SHP77 treated with DMSO at 0.1 percent for 48 hours (cell line): ENCODE data around the gene NXN.
"Not testable (repeated sequence)": the region's sequence is repeated elsewhere in the genome, so short reads cannot be mapped to it uniquely, and the experiment has no call there.

Source experiments
- DNase-seq: peaks from one replicate; lab custom pipeline; 2025; lab: John Stamatoyannopoulos, UW

NXN gene

GRCh38 chr17:829614-830013 lies 150.0 kb downstream of the NXN start:
- not testable (repeated sequence) for DNase-seq

DNA sequence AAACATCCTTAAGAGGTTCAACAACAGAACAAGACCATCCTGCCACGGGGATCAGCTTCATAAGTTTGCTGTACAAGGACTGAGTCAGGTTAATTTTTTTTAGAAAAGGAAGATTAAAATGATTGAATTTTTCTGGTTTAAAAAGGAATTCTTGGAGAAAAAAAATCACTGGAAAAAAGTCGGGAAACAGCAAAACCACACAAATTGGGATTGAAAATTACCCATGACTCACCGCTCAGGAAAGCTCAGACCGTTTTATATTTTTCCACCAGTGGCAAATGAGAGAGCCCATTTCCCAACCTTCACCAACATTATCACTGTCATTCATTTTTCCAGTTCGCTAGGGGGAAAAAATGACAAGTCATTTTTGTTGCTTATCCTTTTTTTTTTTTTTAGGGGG lies 150.8 kb downstream of the NXN start:
- DNase-seq: no peak

- DNase-seq: no peak
Observed at GRCh38 chr17:826778-827177, 152.8 kb downstream of the NXN start.

- no peak for DNase-seq
Observed at GRCh38 chr17:825216-825615, 154.4 kb downstream of the NXN start.

DNA sequence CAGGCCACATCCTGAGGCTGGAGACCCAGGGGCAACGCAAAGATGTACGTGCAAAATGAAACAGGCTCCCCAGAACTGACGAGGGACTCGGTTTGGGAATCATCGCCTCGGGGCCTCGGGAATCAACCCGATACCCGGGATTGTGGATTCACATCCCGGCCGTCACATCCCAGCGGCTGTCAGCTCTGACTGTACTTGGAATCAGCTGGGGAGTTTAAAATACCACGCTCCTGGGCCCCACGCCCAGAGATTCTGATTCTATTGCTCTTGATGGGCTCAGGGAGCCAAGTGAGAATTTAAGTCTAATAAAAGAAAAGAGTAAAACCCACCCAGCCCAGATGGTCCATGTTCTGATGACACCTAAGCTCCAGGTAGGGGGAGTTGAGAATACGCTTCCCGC lies 155.2 kb downstream of the NXN start:
- DNase-seq: no peak

GRCh38 chr17:823501-823902 lies 156.1 kb downstream of the NXN start:
- DNase-seq: no peak

DNA sequence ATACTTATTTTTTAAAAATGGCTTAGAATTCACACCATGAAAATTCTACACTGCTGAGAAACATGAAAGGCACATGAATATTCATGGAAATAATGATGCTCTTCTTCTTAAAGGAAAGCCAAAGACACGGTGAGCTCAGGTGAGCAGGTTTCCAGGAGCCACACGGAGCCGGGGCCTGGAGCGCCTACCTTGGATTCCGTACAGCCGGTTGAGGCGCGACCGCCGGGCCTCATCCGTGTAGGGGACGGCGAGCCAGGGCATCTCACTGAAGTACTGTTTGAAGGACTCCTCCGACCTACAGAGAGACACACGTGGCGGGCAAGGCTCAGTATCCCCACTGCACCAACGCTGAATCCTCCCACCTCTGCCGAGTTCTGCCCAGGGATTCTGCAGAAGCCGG lies 160.3 kb downstream of the NXN start:
- no peak for DNase-seq

- DNase-seq: no peak
Observed at GRCh38 chr17:814371-814770, 165.2 kb downstream of the NXN start.

- no peak for DNase-seq
Observed at GRCh38 chr17:812638-813204, 166.9 kb downstream of the NXN start.

DNA sequence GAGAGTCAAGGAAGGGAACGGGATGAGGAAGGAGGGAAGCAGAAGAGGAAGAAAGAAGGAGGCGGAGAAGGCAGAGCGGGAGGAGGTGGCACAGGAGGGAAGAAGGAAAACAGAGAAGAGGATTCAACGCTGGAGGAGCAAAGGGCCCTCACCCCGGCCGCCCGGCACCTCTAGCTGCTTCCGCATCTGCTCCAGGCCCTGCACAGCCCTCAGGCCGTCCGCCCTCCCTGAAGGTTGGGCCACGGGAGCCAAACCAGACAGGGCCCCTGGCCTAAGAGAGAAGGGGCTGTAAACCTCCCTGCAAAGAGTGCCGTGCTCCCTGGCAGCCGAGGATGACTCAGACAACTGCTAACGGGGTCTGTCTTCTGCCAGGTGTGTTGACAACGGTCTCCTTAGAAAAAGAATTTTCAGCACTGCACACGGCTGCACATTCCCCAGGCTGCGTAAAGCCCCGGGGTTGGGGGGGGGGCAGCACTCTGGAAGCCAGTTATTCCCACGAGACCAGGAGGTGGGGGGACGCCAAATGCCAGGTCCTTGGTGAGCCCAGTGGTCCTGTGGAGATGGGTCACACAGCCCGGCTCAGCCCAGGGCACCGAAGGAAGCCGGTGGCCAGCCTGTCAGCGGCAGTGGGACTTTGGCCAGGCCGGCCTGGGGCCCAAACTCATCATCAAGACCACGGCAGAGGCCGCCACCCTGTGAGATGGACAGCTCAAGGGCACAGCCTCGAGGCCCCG lies 168.4 kb downstream of the NXN start:
- no peak for DNase-seq

GRCh38 chr17:807523-808294 lies 171.9 kb downstream of the NXN start:
- no peak for DNase-seq

GRCh38 chr17:806781-807522 lies 172.6 kb downstream of the NXN start:
- DNase-seq: no peak

DNA sequence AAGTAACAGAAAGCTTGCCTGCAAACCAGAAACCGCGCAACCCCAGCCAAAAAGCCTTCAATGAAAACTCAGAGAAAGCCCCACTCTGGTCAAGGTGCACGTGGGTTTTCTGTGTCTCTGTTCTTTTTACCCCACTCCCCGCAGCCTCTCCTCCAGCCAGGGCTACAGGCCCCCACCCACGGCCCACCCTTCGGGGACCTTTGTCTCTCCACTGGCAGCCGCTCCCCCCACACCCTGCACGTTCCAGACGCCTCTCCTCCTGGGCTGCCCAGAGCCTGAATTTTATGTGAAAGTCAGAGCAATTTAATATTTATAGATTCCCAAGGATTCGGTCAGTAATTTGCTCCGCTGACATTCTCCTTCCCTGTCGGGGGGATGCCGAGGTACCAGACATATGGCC lies 173.2 kb downstream of the NXN start:
- no peak for DNase-seq

DNA sequence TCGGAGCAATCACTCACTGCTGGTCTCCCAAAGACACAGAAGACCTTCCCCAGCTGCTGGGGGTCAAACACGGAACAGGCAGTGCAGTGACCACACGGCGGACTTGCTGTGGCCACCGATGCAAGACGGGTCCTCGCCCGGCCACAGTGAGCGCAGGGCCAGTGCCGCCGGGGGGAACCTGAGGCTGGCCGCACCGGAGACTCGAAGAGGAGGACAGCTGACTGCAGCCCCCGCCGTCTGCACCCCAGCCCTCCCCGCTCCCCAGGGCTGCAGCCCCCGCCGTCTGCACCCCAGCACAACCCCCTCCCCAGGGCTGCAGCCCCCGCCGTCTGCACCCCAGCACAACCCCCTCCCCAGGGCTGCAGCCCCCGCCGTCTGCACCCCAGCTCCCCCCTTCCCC lies 173.7 kb downstream of the NXN start:
- DNase-seq: not testable (repeated sequence)

DNA sequence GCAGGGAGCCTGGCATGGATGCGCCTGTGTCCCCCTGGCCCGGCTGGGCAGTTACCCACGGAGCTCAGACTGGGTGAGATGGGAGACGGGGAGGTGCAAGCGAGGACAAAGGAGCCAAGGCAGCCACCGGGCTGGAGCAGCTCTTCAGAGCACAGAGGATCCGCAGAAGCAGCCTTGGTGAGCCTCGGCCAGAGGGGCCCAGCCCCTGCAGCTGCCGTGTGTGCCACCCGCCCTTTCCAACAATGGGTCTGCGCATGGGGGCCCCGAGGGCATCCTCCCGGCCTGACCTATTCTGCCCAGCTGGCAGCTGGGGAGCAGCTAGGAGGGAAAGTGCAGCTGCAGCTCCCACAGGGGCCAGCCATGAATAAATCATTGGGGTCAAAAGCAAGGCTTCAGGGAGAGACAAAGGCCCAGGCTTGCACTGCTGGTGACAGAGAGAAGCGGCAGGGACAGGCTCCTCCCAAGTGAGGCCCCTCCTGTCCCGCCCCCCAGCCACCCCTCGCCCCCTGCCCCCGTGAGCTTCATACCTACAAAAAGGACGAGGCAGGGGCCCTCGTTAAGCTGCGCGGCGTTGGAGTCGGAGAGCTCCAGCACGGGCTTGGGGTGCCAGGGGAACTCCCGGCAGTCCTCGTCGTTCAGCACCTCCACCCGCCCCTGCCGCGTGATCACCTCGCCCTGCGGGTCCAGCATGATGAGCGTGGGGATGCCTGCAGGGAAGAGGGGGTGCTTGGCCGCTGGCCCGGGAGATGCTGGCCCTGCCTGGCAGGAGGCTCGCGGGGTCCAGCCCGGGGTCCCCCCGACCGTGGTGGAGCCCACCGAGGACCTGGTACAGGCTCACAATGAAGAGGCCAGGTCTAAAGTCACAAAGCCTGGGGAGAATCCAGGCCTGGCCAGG lies 174.8 kb downstream of the NXN start:
- DNase-seq: no peak

DNA sequence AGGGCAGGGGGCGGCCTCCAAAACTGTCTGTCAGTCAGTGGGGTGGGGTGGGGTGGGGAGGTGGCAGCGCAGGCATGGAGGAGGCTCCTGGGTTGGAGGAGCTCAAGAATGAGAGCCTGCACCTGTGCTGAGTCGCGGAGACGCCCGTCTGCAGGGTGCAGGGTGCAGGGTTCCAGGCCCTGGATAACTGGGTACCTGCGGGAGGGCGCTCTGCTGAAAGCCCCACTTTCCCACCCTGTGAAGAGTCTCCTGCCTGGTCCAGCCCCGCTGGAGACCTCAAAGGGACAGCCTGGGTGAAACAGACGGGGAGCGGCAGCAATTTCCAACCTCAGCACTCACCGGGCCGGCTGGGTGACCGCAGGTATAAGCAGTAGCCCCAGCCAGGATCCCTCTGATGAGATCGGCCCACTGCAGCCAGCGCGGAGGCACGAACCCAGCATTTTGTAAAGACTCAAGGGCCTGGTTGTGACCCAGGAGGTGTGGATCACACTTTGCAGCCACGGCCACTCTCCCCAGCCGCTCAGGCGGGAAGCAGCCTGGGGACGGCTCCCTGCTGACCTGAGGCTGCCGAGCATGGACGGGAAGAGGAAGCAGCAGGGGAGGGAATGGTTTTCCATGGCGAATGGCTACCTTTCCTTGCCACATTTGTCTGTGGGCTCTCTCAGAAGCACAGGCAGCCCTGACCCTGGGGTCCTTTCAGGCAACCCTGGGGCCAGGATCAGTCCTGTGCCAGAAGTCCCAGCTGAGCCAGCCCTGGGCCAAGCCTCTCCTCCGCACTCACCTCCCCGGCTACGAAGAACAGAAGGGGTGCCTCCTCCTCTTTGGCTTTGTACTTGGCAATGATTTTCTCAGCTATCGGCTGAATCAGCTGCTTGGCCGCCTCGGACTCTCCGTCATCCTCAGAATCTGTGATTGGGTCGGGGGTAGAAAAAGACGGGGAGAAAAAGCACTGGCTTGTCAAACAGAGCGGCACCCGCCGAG lies 176.4 kb downstream of the NXN start:
- no peak for DNase-seq

GRCh38 chr17:802481-802880 lies 177.1 kb downstream of the NXN start:
- DNase-seq: no peak

DNA sequence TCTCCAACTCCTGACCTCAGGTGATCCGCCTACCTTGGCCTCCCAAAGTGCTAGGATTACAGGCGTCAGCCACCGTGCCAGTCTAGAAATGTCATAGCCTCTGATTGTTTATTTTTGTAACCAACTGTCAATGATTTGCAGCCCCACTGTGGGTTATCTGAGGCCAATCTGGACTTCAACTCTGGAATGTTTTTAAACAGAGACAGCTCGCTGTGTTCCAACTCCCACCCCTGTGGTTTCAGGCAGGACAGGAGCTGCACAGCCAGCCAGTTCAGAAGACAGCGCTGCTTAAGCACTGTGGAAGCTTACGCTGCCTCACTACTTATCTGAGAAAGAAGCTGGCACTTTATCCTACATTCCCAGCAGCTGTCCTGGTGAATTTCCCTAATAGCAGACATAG lies 177.9 kb downstream of the NXN start:
- DNase-seq: no peak

GRCh38 chr17:800446-801242 lies 178.9 kb downstream of the NXN start:
- no peak for DNase-seq

DNA sequence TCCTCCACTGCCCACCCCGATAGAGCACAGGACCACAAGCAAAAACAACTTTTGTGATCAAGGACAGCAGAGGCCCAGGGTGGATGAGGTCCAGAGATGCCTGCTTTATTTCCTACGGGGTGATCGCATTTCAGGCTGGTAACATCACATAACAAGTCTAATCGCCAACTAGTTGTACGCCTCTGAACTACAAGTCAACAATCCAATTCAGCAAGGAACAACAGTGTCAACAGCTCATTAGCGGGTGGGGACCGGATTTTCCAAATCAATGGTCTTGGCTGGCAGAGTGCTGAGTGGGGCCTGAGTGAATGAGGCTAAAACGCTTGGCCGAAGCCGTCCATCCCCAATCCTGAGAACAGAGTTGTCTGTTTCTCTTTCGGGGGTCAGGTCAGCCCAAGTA lies 180.3 kb downstream of the NXN start:
- DNase-seq: no peak
